COLO668 (cell line): ENCODE measurements around the gene AR.

ENCODE experiments used
- DNase-seq: peaks from one replicate; lab custom pipeline; 2025; ENCODE audit not compliant: unreplicated experiment; lab: John Stamatoyannopoulos, UW

The AR gene

GRCh38 chrX:67543818-67544217, at the start of gene AR:
Gene AR, plus strand, starts transcription at chrX:67544021. Its CDS starts 1,126 bp downstream, at chrX:67545147.
- no peak for DNase-seq

GRCh38 chrX:67500617-67501016, 43.2 kb upstream of the AR start:
- no peak for DNase-seq

- no peak for DNase-seq
Observed at GRCh38 chrX:67503004-67503403, 40.8 kb upstream of the AR start.

GRCh38 chrX:67503453-67503852, 40.4 kb upstream of the AR start:
- no peak for DNase-seq

- no peak for DNase-seq
Observed at GRCh38 chrX:67520671-67521070, 23.1 kb upstream of the AR start.

GRCh38 chrX:67523002-67523681, 20.7 kb upstream of the AR start:
- no peak for DNase-seq

GRCh38 chrX:67523932-67524331, 19.9 kb upstream of the AR start:
- no peak for DNase-seq

- no peak for DNase-seq
Observed at GRCh38 chrX:67524428-67524827, 19.4 kb upstream of the AR start.

- no peak for DNase-seq
Observed at GRCh38 chrX:67524950-67525691, 18.7 kb upstream of the AR start.

GRCh38 chrX:67536564-67536963, 7.3 kb upstream of the AR start:
- DNase-seq: no peak

- DNase-seq: no peak
Observed at GRCh38 chrX:67538383-67538782, 5.4 kb upstream of the AR start.

- DNase-seq: no peak
Observed at GRCh38 chrX:67544281-67545035, 637 bp downstream of the AR start.

- DNase-seq: no peak
Observed at GRCh38 chrX:67545036-67545821, 1.4 kb downstream of the AR start.

GRCh38 chrX:67545893-67546495, 2.2 kb downstream of the AR start:
- no peak for DNase-seq

- DNase-seq: no peak
Observed at GRCh38 chrX:67546496-67547423, 2.9 kb downstream of the AR start.

GRCh38 chrX:67555578-67556203, 11.9 kb downstream of the AR start:
- peak; percentile 1 for DNase-seq

GRCh38 chrX:67558267-67558666, 14.4 kb downstream of the AR start:
- no peak for DNase-seq

GRCh38 chrX:67563469-67564448, 19.9 kb downstream of the AR start:
- DNase-seq: no peak
